Skeletal muscle satellite cell (primary cell): ENCODE data around the gene B3GNT8.

Source experiments
- H3K27me3 ChIP-seq: 2 replicates; pipeline ENCODE4 v1.7.0; 2013; ENCODE audit warnings: low read length; ENCODE audit not compliant: control insufficient read depth, insufficient read depth
- H3K36me3 ChIP-seq: 2 replicates; pipeline ENCODE4 v1.7.0; 2013; ENCODE audit warnings: mild to moderate bottlenecking, control low read depth, low read length; ENCODE audit not compliant: insufficient read depth
- H3K4me1 ChIP-seq: 2 replicates; pipeline ENCODE4 v1.7.0; 2013; ENCODE audit warnings: low read length; ENCODE audit not compliant: control insufficient read depth, insufficient read depth
- H3K4me2 ChIP-seq: 2 replicates; pipeline ENCODE4 v1.7.0; 2013; ENCODE audit warnings: mild to moderate bottlenecking, low read length
- H3K4me3 ChIP-seq: 2 replicates; pipeline ENCODE4 v1.7.0; 2013; ENCODE audit warnings: low read length
- H3K9ac ChIP-seq: 2 replicates; pipeline ENCODE4 v1.7.0; 2013; ENCODE audit warnings: mild to moderate bottlenecking, low read depth, low read length, moderate library complexity
- H3K9me3 ChIP-seq: replicated peaks from 2 replicates; pipeline ENCODE4 v1.7.0; 2013; ENCODE audit warnings: mild to moderate bottlenecking, control low read depth, low read length

B3GNT8 gene

GRCh38 chr19:41434450-41434849 lies 7.3 kb upstream of the B3GNT8 start:
- no peaks in the 10 kb centered on the region for H3K9me3 ChIP-seq
- H3K27me3 ChIP-seq: no peaks in the 10 kb centered on the region
- H3K9ac ChIP-seq: no peak overlapping the region
- H3K4me1 ChIP-seq: peaks cover 11% of the 10 kb centered on the region
- H3K4me2 ChIP-seq: no peak overlapping the region
- H3K4me3 ChIP-seq: no peak overlapping the region
- H3K36me3 ChIP-seq: peaks cover 11% of the 10 kb centered on the region

- no peak overlapping the region for H3K4me3 ChIP-seq
- H3K27me3 ChIP-seq: no peaks in the 10 kb centered on the region
- no peak overlapping the region for H3K4me2 ChIP-seq
- peaks cover 11% of the 10 kb centered on the region for H3K36me3 ChIP-seq
- no peaks in the 10 kb centered on the region for H3K9me3 ChIP-seq
- no peak overlapping the region for H3K9ac ChIP-seq
- H3K4me1 ChIP-seq: peaks cover 5% of the 10 kb centered on the region
Observed at GRCh38 chr19:41433171-41433570, 6.0 kb upstream of the B3GNT8 start.

- H3K27me3 ChIP-seq: no peaks in the 10 kb centered on the region
- no peaks in the 10 kb centered on the region for H3K9me3 ChIP-seq
- no peak overlapping the region for H3K9ac ChIP-seq
- H3K4me2 ChIP-seq: no peak overlapping the region
- H3K4me3 ChIP-seq: no peak overlapping the region
- peaks cover 13% of the 10 kb centered on the region for H3K4me1 ChIP-seq
- H3K36me3 ChIP-seq: peaks cover 11% of the 10 kb centered on the region
Observed at GRCh38 chr19:41431426-41432386, 4.5 kb upstream of the B3GNT8 start.

DNA sequence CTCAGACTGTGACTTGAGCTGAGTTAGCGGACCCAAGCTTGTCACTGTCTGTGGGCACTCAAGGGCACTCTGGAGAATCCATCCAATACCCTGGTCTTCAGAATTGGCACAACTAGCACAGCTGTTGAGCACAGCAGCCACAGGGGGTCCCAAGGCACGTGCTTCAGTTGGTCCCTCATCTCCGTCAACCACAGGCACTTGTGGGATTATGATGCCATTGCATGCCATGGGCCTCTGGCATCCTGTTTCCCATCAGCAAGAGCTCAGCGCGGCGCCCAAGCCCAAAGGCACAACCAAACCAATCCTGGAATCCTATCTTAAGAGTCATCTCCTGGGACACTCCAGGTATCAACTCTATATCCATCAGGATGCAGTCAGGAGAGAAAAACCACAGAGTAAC lies 3.7 kb upstream of the B3GNT8 start:
- no peak overlapping the region for H3K4me2 ChIP-seq
- no peaks in the 10 kb centered on the region for H3K9me3 ChIP-seq
- H3K4me1 ChIP-seq: peaks cover 13% of the 10 kb centered on the region
- H3K27me3 ChIP-seq: no peaks in the 10 kb centered on the region
- peaks cover 11% of the 10 kb centered on the region for H3K36me3 ChIP-seq
- H3K4me3 ChIP-seq: no peak overlapping the region
- no peak overlapping the region for H3K9ac ChIP-seq

DNA sequence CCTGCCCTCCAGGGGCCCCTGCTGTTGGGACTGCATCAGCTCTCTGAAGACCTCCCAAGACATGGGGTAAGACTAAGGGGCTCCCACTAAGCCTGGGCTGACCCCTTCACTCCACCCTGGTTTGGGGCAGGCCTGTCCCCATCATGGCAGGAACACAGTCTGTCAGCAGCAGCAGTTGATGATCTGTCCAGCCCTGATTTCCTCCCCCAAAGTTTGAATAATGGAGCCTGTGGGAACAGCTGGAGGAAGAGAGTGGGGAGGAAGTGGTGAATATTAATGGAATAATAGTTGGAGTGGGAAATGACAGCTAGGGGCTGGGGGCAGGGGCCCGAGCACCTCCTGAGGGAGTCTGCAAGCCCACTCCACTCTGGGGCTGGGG lies 1.3 kb upstream of the B3GNT8 start:
- Histone ChIP-seq H3K9me3 (no peaks in the 10 kb centered on the region), H3K4me1 (peaks cover 13% of the 10 kb centered on the region), H3K36me3 (peaks cover 16% of the 10 kb centered on the region), H3K4me2 (peak overlapping the region; percentile 38), H3K27me3 (no peaks in the 10 kb centered on the region), H3K9ac (no peak overlapping the region), H3K4me3 (no peak overlapping the region)

- H3K4me1 ChIP-seq: peaks cover 13% of the 10 kb centered on the region
- no peak overlapping the region for H3K4me3 ChIP-seq
- peak overlapping the region; percentile 38 for H3K4me2 ChIP-seq
- H3K36me3 ChIP-seq: peaks cover 16% of the 10 kb centered on the region
- peak overlapping the region; percentile 13 for H3K9ac ChIP-seq
- H3K27me3 ChIP-seq: no peaks in the 10 kb centered on the region
- H3K9me3 ChIP-seq: no peaks in the 10 kb centered on the region
Observed at GRCh38 chr19:41427647-41428480, 690 bp upstream of the B3GNT8 start.

DNA sequence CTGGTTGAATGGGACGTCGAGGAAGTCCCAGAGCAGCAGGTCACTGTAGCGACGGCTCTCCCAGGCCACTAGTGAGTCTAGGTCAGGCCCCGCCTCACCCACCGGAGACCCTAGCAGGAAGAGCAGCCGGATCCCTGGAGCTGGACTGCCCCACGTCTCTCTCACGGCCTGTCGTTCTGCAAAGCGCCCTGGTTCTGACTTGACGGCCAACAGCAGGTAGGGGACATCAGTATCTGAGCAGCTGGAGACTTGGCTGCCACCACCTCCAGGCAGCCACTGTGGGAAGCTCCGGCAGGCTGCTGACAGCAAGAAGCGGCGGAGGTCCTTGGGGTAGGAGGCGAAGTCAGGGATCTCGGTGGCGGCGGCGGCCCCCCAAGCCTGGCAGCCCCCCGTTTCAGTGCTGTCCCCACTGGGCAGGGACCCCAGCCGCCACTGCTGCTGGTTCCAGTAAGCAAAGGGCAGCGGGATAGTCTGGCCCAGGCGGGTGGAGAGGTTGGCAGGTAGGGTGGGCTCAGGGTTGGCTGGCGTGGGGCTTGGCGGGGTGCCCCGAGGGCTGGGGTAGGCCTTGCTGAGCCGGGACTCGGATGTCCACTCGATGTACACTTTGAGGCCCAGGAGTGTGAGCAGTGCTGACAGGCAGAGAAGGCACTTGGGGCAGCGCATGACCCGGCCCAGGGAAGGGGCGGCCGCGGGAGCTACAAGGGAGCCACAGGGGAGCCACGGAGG lies 895 bp downstream of the B3GNT8 start:
- Histone ChIP-seq H3K36me3 (peaks cover 11% of the 10 kb centered on the region), H3K9ac (peak overlapping the region; percentile 65), H3K4me3 (no peak overlapping the region), H3K4me1 (peaks cover 13% of the 10 kb centered on the region), H3K27me3 (no peaks in the 10 kb centered on the region), H3K9me3 (no peaks in the 10 kb centered on the region), H3K4me2 (peak overlapping the region; percentile 51)

GRCh38 chr19:41425174-41426115 lies 1.7 kb downstream of the B3GNT8 start:
- no peak overlapping the region for H3K9ac ChIP-seq
- no peaks in the 10 kb centered on the region for H3K27me3 ChIP-seq
- no peak overlapping the region for H3K4me2 ChIP-seq
- H3K9me3 ChIP-seq: no peaks in the 10 kb centered on the region
- peaks cover 11% of the 10 kb centered on the region for H3K36me3 ChIP-seq
- H3K4me1 ChIP-seq: peaks cover 13% of the 10 kb centered on the region
- no peak overlapping the region for H3K4me3 ChIP-seq

DNA sequence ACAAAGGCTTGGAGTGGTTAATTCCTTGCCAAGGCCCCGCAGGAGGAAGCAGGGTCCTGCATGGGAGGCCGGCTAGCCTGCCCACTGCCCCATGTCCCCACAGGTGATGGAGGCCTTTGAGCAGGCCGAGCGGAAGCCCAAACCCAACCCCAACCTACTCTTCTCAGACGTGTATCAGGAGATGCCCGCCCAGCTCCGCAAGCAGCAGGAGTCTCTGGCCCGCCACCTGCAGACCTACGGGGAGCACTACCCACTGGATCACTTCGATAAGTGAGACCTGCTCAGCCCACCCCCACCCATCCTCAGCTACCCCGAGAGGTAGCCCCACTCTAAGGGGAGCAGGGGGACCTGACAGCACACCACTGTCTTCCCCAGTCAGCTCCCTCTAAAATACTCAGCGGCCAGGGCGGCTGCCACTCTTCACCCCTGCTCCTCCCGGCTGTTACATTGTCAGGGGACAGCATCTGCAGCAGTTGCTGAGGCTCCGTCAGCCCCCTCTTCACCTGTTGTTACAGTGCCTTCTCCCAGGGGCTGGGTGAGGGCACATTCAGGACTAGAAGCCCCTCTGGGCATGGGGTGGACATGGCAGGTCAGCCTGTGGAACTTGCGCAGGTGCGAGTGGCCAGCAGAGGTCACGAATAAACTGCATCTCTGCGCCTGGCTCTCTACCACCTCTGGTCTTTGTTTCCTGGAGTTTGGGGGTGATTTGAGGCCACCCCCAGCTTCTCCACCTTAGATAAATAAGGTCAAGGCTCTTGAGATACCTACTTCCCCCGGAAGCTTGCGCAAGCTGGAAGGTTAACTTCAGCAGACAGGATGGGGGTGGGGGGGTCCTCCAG lies 2.6 kb downstream of the B3GNT8 start:
- Histone ChIP-seq H3K36me3 (peaks cover 11% of the 10 kb centered on the region), H3K27me3 (no peaks in the 10 kb centered on the region), H3K4me1 (peaks cover 13% of the 10 kb centered on the region), H3K4me3 (no peak overlapping the region), H3K4me2 (no peak overlapping the region), H3K9me3 (no peaks in the 10 kb centered on the region), H3K9ac (no peak overlapping the region)

DNA sequence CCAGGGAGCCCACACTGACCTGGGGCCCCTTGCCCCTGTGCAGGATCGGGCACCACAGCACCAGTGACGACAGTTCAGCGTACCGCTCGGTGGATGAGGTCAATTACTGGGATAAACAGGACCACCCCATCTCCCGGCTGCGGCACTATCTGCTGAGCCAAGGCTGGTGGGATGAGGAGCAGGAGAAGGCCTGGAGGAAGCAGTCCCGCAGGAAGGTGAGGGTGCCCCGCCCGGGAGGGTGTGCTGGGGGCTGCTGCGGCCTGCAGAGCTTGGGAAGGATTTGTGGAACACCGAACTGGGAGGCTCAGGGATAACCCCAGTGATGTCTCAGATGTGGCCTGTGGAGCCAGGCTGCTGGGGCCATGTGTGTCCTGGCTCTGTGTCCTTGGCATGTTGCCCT lies 4.2 kb downstream of the B3GNT8 start:
- peaks cover 6% of the 10 kb centered on the region for H3K4me1 ChIP-seq
- H3K27me3 ChIP-seq: no peaks in the 10 kb centered on the region
- no peak overlapping the region for H3K4me2 ChIP-seq
- peaks cover 19% of the 10 kb centered on the region for H3K36me3 ChIP-seq
- H3K9ac ChIP-seq: no peak overlapping the region
- no peak overlapping the region for H3K4me3 ChIP-seq
- no peaks in the 10 kb centered on the region for H3K9me3 ChIP-seq
